Skeletal muscle cell (primary cell): ENCODE results near the gene SMAD7.

ENCODE experiments used
- DNase-seq: peaks from one replicate; pipeline ENCODE4 v3.0.0-alpha.2; 2010; ENCODE audit warnings: low read depth
- H3K4me3 ChIP-seq: 2 replicates; pipeline ENCODE4 v1.5.1; 2011; ENCODE audit warnings: low read depth, mild to moderate bottlenecking, control low read depth, low read length, moderate library complexity

SMAD7 gene

GRCh38 chr18:48949606-48950535 is 894 bp downstream of the SMAD7 start:
- DNase-seq = no peak
- peak overlapping the region; percentile 75 for H3K4me3 ChIP-seq

DNA sequence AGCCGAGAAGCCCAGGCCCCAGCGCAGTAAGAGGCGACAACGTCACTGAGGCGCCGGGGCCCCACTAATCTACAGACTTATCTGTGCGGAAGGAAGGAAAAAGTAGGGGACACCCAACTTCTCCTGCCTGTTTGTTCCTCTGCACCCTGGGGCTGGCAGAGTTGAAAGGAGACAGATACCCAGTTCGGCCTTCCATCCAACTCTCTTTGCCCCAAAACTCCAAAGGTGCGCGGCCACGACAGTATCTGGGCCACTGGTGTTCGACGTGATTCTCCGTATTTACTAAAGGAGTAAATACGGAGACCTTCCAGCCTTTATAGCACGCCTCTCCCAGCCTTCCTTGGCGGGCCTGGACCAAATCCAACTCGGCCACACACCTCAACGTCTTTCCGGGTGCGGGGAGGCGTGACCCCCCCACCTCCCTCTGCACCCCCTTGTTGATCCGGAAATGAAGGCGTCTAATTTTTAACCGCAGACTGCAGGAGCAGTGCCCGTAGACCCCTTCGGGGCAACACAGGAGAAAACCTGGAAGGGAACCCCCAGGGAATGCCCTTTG is 1.6 kb downstream of the SMAD7 start:
- DNase-seq = no peak
- peak overlapping the region; percentile 75 for H3K4me3 ChIP-seq

- H3K4me3 ChIP-seq = peak overlapping the region; percentile 75
- no peak for DNase-seq
Measured at GRCh38 chr18:48948112-48949049, 2.4 kb downstream of the SMAD7 start.

GRCh38 chr18:48947560-48947959 is 3.2 kb downstream of the SMAD7 start:
- peak overlapping the region; percentile 75 for H3K4me3 ChIP-seq
- no peak for DNase-seq

DNA sequence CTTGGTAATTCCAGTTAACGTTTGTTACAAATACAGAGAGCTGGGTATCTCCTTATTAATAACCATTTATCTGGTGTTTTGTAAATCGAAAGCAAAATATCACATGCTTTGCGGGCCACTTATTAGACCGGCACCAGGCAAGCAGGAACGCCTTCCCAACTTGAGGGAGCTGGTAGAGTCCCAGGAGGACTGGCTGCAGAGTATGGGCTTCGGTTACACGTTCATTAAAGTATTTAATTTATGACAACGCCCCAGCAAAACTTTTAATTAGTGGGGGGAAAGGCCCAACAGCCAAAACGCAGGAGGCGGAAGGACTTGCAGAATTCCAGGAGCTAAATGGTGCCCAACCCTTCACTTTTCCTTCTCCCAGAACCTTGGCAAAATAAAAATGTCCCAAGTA is 3.7 kb downstream of the SMAD7 start:
- no peak for DNase-seq
- H3K4me3 ChIP-seq = peak overlapping the region; percentile 75

- DNase-seq = no peak
- H3K4me3 ChIP-seq = peak overlapping the region; percentile 75
Measured at GRCh38 chr18:48946329-48946835, 4.4 kb downstream of the SMAD7 start.

- no peak overlapping the region for H3K4me3 ChIP-seq
- DNase-seq = no peak
Measured at GRCh38 chr18:48945953-48946217, 4.9 kb downstream of the SMAD7 start.

DNA sequence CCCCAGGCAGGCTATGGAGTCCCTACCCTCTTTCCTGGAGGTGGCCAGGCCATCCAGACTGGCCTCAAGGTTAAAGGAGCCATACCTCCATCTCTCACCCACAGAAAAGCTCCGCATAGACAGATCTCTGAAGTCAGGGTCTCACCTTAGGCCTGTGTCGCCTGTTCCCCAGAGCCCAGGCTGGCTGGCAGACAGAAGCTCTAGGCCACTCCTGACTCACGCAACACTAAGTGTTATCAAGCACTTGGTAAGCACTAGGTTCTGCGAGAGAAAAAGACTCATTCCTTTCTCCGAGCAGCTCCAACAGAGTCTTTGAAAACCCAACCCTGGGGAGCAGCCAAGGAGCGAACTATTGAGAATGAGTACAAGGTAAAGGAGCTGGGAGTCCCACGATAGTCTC is 6.1 kb downstream of the SMAD7 start:
- no peak for DNase-seq
- H3K4me3 ChIP-seq = no peak overlapping the region

GRCh38 chr18:48943736-48944527 is 6.8 kb downstream of the SMAD7 start:
- no peak overlapping the region for H3K4me3 ChIP-seq
- no peak for DNase-seq

DNA sequence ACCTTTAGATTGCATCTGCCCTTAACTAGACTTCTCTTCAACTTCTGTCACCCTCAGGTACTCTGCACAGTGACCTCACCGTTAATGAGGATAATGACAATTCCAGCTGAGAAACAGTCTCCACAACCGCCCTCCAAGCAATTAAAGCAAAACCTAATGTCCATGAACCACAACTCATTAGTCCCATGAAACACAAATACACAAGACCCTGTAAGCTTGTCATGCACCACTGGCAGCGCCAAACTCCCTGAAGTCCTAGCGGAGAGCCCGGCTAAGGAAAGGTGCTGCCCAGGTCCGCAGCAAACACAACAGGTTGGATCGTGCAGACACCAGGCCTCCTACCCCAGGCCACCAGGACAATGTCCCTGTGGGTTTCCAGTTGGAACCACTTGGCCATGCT is 7.4 kb downstream of the SMAD7 start:
- DNase-seq = no peak
- H3K4me3 ChIP-seq = no peak overlapping the region

DNA sequence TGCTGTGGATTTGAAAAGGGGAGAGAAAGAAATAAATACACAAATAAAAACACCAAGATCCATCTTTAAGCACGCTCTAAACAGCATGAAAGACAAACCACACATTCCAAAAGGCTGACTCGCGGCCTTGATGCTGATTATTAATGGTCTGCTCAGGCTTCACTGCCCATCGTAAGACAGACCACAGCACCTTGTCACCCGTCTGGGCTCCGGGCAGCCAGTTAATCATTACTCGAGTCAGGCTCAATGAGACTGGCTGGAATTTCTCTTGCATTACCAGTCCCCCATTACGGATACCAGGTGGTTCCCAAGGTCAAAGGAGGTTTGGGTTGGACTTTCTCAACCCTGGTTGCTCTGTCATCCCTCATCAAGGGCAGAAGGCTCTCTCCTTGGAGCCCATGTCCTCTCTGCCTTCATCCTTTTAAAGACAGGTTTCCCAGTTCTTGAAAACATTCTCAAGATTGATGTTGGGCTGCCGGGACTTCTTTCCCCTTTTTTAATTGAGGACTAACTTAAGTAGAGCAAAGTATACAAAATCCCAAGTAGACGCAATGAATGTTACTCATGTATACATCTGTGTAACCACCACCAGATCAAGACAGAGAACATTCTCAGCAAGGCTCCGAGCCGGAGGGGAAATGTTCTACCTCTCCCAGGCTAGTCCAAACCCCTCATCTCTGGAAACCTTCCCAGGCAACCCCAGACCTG is 8.1 kb downstream of the SMAD7 start:
- H3K4me3 ChIP-seq = no peak overlapping the region
- DNase-seq = peak; percentile 80

GRCh38 chr18:48942086-48942485 is 8.7 kb downstream of the SMAD7 start:
- DNase-seq = no peak
- no peak overlapping the region for H3K4me3 ChIP-seq

DNA sequence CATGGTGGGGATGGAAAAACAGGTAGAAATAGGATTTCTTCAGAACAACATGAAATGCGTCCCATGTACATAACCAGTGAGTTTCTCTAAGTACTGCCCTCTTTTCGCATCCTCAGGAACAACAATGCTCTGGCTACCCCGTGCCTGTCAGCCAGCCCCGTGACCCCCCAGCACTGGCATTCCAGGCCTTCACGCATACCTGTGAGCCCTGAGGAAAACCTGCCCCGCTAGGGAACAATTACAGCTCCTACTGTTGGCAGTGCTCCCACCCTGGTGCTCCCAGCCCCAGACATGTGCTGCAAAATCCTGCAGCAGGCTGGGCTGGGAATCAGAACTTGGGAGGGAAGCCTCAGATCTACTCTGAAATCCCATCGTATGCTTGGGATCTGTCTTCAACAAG is 9.1 kb downstream of the SMAD7 start:
- no peak overlapping the region for H3K4me3 ChIP-seq
- no peak for DNase-seq

DNA sequence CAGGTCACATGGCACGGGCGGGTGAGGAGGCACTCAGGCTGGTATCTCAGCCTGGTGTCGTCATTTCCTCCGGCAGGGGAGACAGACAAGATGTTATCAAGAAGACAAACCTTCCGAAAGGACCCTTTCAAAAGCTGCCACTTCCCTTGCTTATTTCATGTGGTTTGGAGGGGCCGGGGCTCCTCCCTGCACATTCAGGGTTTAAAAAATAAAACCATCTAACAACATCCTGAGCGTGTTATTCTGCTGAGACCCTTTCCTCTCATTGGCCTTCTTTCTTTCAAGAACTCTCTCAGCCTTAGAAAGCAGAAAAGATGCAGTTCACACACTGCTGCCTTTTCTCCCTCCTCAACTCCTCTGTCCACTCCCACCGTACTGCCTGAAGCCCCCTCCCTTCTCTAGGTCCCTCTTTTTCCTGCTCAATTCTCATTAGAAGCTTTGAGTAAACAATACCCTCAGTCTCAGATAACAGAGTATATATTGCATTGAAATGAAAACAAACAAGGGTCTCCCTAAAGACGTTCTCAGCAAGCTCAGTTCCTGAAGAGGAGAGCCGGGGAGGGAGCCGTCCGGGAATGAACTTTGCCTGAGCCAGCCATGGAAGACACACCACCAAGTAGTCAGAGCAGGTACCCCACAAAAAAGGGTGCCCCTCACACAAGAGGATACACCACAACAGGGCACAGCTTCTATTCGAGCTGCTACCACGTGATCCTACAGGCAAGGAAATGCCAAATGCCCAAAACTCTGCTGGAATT is 9.7 kb downstream of the SMAD7 start:
- DNase-seq = no peak
- no peak overlapping the region for H3K4me3 ChIP-seq

- peak overlapping the region; percentile 22 for H3K4me3 ChIP-seq
- DNase-seq = no peak
Measured at GRCh38 chr18:48939205-48940097, 11.3 kb downstream of the SMAD7 start.

- no peak overlapping the region for H3K4me3 ChIP-seq
- no peak for DNase-seq
Measured at GRCh38 chr18:48938827-48939204, 11.9 kb downstream of the SMAD7 start.
